Measurements from ENCODE around the gene TMEM145. TPM values are rescaled to one million over a fixed set of nuclear protein-coding genes. Genes with fewer than 3 reads are reported as not detected.

TMEM145 gene
- total and polyA plus RNA-seq, 9 of the 15 experiments (the other 6 are each of a cell fraction or from before 2014, with no cell fraction given) = 0.80 to 5.5 (median 1.9) TPM; not detected in 3

- TF ChIP-seq HNRNPLL (IDR thresholded peaks at IDR 0.05; ENCODE audit: low read depth, low read length, poor library complexity, severe bottlenecking) = no peak
- TF ChIP-seq, protein P1, sequence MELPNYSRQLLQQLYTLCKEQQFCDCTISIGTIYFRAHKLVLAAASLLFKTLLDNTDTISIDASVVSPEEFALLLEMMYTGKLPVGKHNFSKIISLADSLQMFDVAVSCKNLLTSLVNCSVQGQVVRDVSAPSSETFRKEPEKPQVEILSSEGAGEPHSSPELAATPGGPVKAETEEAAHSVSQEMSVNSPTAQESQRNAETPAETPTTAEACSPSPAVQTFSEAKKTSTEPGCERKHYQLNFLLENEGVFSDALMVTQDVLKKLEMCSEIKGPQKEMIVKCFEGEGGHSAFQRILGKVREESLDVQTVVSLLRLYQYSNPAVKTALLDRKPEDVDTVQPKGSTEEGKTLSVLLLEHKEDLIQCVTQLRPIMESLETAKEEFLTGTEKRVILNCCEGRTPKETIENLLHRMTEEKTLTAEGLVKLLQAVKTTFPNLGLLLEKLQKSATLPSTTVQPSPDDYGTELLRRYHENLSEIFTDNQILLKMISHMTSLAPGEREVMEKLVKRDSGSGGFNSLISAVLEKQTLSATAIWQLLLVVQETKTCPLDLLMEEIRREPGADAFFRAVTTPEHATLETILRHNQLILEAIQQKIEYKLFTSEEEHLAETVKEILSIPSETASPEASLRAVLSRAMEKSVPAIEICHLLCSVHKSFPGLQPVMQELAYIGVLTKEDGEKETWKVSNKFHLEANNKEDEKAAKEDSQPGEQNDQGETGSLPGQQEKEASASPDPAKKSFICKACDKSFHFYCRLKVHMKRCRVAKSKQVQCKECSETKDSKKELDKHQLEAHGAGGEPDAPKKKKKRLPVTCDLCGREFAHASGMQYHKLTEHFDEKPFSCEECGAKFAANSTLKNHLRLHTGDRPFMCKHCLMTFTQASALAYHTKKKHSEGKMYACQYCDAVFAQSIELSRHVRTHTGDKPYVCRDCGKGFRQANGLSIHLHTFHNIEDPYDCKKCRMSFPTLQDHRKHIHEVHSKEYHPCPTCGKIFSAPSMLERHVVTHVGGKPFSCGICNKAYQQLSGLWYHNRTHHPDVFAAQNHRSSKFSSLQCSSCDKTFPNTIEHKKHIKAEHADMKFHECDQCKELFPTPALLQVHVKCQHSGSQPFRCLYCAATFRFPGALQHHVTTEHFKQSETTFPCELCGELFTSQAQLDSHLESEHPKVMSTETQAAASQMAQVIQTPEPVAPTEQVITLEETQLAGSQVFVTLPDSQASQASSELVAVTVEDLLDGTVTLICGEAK (IDR thresholded peaks at IDR 0.05) = peak; percentile 35; the same call in 1 of the 2 replicates
- TF ChIP-seq, protein P1 (CRISPR knock-in tag; IDR thresholded peaks at IDR 0.05) = no peak
- peak; percentile 39; the same call in 1 of the 2 replicates for TF ChIP-seq VEZF1 (CRISPR knock-in tag; IDR thresholded peaks at IDR 0.05)
- no peak for TF ChIP-seq CC2D1A (IDR thresholded peaks at IDR 0.05)
- peak; percentile 44; the same call in 1 of the 2 replicates for TF ChIP-seq RBFOX2 (IDR thresholded peaks at IDR 0.05; ENCODE audit: low read depth, low read length)
- peak; percentile 4; the same call in 1 of the 2 replicates for TF ChIP-seq CREM (IDR thresholded peaks at IDR 0.05; ENCODE audit: low read depth)
- peak; percentile 81 for TF ChIP-seq GABPA (tag; conservative IDR thresholded peaks at IDR 0.05; ENCODE audit: low read depth)
- TF ChIP-seq MNT (conservative IDR thresholded peaks at IDR 0.05) = 0 out of 4 replicates have a peak, but pooled peaks have one; percentile 29 to 32
These were observed 3.4 kb downstream of the TMEM145 start (continued) for GRCh38 chr19:42316223-42317211.

All from K562 (cell line).